Measurements from ENCODE around the gene ST8SIA6. TPM values are rescaled to one million over a fixed set of nuclear protein-coding genes. Genes with fewer than 3 reads are reported as not detected.

ST8SIA6 gene
- total and polyA plus RNA-seq, 9 of the 15 experiments (the other 6 are each of a cell fraction or from before 2014, with no cell fraction given) = 0.69 to 6.7 (median 5.0) TPM

- peak; percentile 58 for FAIRE-seq
- H3K4me2 ChIP-seq (ENCODE audit: insufficient read depth, low read length) = peak overlapping the region; percentile 58; the same call in 1 of the 2 replicates
- H3K36me3 ChIP-seq (ENCODE audit: control insufficient read depth, insufficient read depth, low read length) = no peaks in the 10 kb centered on the region
- ChIA-PET POLR2A (interaction anchor here (0.6 to 1.7 kb wide), 5 partner anchors 10 to 70 kb away, joined by 3 to 5 read pairs (median 3); no protein-coding TSS in a partner anchor), CTCF (ENCODE audit: low intra/inter-chr PET ratio) (no interaction called here)
- BruUV-seq (replicated peaks) = no TSS peak
- H3K4me1 ChIP-seq (replicated peaks in 1 of 2; ENCODE audit: control insufficient read depth in 2 of 2, insufficient read depth in 2 of 2, low read length in 2 of 2) = peaks cover 27 to 44% of the 10 kb centered on the region in 2 experiments
- ATAC-seq = no peak
- H4K20me1 ChIP-seq (replicated peaks; ENCODE audit: control insufficient read depth, insufficient read depth, low read length) = no peaks in the 10 kb centered on the region
- DNase-seq (ENCODE audit: extremely low read depth in 1 of 4, low spot score in 3 of 4) = peak in 1 of 4 experiments; percentile 66
- intact Hi-C loops (cut with micrococcal nuclease) = no loop called here
- peak overlapping the region; percentile 24 for H3K27ac ChIP-seq (ENCODE audit: extremely low read depth, low read depth, low read length)
- H3K27me3 ChIP-seq (ENCODE audit: control insufficient read depth in 2 of 2, insufficient read depth in 2 of 2, low read length in 2 of 2) = no peaks in the 10 kb centered on the region
- peaks cover 39% of the 10 kb centered on the region for H3K79me2 ChIP-seq (ENCODE audit: control insufficient read depth, insufficient read depth, low read length)
- in situ Hi-C loops (cut with MboI) = no loop called here
- no peak overlapping the region for H3K4me3 ChIP-seq
- no peaks in the 10 kb centered on the region for H3K9me1 ChIP-seq (ENCODE audit: control insufficient read depth, insufficient read depth, low read length)
- peak overlapping the region; percentile 11 for H2AFZ ChIP-seq (ENCODE audit: low read depth, low read length)
- WGBS (ENCODE audit: insufficient coverage, low coverage, missing lambda C conversion rate) = 0% methylated on average over 2 of the region's 2 CpGs
- H3K9ac ChIP-seq (ENCODE audit: insufficient read depth in 1 of 2, low read depth in 2 of 2, low read length in 2 of 2) = peak overlapping the region; percentile 1 to 68; a peak in 1 of 4 replicates
- no peaks in the 10 kb centered on the region for H3K9me3 ChIP-seq (replicated peaks; ENCODE audit: control insufficient read depth, insufficient read depth, low read depth, low read length)
- TF ChIP-seq ARID3B (CRISPR knock-in tag; IDR thresholded peaks at IDR 0.05; ENCODE audit: borderline replicate concordance) (no peak), PTTG1 (tag; IDR thresholded peaks at IDR 0.05; ENCODE audit: low read depth) (no peak), PHB2 (IDR thresholded peaks at IDR 0.05; ENCODE audit: low read depth) (0 out of 2 replicates have a peak, but pooled peaks have one; percentile 62), CBFA2T2 (conservative IDR thresholded peaks at IDR 0.05) (peak; percentile 85), NRF1 (conservative IDR thresholded peaks at IDR 0.05 in 1 of 2, IDR thresholded peaks at IDR 0.05 in 1 of 2) (no peak), HDAC2 (IDR thresholded peaks at IDR 0.05) (0 out of 2 replicates have a peak, but pooled peaks have one; percentile 41), ZNF512 (tag; IDR thresholded peaks at IDR 0.05) (no peak), GATAD2A (IDR thresholded peaks at IDR 0.05) (no peak), STAT5B (CRISPR knock-in tag; IDR thresholded peaks at IDR 0.05) (no peak), SLC30A9 (CRISPR knock-in tag; IDR thresholded peaks at IDR 0.05) (no peak), RNF219 (CRISPR knock-in tag; IDR thresholded peaks at IDR 0.05) (no peak), ARID1B (IDR thresholded peaks at IDR 0.05) (peak; percentile 91), NFATC3 (IDR thresholded peaks at IDR 0.05) (no peak), ZNF175 (CRISPR knock-in tag; IDR thresholded peaks at IDR 0.05; ENCODE audit: low read depth) (no peak), DNMT1 (IDR thresholded peaks at IDR 0.05) (no peak), SAFB2 (IDR thresholded peaks at IDR 0.05; ENCODE audit: borderline replicate concordance, low read depth, low read length, severe bottlenecking) (no peak)
- TF ChIP-seq, protein P1, sequence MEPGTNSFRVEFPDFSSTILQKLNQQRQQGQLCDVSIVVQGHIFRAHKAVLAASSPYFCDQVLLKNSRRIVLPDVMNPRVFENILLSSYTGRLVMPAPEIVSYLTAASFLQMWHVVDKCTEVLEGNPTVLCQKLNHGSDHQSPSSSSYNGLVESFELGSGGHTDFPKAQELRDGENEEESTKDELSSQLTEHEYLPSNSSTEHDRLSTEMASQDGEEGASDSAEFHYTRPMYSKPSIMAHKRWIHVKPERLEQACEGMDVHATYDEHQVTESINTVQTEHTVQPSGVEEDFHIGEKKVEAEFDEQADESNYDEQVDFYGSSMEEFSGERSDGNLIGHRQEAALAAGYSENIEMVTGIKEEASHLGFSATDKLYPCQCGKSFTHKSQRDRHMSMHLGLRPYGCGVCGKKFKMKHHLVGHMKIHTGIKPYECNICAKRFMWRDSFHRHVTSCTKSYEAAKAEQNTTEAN (CRISPR knock-in tag; IDR thresholded peaks at IDR 0.05) = no peak
Measured at GRCh38 chr10:17457083-17457482, 2.7 kb upstream of the ST8SIA6 start.

All from K562 (cell line).